Lower leg skin (tissue), 3 donors: ENCODE results near the gene LCN9.

Experiments
- POLR2A ChIP-seq, 2 donors: fragments of 450-650 bp; IDR thresholded peaks; one replicate each; pipeline ENCODE4 v1.6.1; 2016 to 2017; ENCODE audit warnings: antibody characterized with exemption in 2 of 2, mild to moderate bottlenecking in 1 of 2, moderate library complexity in 1 of 2
- TF ChIP-seq, protein P1 (sequence below), 3 donors: fragments of 450-650 bp; IDR thresholded peaks; one replicate each; pipeline ENCODE4 v1.5.1; 2016; ENCODE audit warnings: antibody characterized with exemption in 3 of 3, mild to moderate bottlenecking in 3 of 3, moderate library complexity in 2 of 3

DNA sequence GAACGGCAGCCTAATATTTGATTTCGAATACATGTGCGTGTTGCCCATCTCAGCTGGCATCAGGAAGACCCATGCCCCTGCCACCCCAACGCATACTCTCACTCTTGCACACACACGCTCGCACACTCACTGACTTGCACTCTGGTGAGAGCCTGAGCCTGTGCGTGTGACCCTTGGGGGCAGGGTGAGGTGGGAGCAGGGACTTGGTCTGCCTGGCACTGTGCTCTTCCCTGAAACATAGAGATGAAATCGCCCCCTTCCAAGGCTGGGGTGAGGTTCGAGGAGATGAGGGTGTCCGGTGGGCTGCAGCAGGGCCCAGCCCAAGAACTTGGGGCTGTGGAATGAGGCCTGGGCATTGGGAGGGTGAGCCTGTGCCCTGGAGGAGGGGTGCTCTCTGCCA is 1.2 kb downstream of the LCN9 start:
- TF ChIP-seq, protein P1, sequence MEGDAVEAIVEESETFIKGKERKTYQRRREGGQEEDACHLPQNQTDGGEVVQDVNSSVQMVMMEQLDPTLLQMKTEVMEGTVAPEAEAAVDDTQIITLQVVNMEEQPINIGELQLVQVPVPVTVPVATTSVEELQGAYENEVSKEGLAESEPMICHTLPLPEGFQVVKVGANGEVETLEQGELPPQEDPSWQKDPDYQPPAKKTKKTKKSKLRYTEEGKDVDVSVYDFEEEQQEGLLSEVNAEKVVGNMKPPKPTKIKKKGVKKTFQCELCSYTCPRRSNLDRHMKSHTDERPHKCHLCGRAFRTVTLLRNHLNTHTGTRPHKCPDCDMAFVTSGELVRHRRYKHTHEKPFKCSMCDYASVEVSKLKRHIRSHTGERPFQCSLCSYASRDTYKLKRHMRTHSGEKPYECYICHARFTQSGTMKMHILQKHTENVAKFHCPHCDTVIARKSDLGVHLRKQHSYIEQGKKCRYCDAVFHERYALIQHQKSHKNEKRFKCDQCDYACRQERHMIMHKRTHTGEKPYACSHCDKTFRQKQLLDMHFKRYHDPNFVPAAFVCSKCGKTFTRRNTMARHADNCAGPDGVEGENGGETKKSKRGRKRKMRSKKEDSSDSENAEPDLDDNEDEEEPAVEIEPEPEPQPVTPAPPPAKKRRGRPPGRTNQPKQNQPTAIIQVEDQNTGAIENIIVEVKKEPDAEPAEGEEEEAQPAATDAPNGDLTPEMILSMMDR (IDR thresholded peaks at IDR 0.05), result no peak
- no peak for TF ChIP-seq POLR2A (IDR thresholded peaks at IDR 0.05)
